Ectodermal cell (in vitro differentiated cells): ENCODE data around the gene HYOU1.
"Not testable (repeated sequence)": the region's sequence is repeated elsewhere in the genome, so short reads cannot be mapped to it uniquely, and the experiment has no call there.

ENCODE experiments used
- H3K27ac ChIP-seq: 2 replicates; pipeline ENCODE4 v1.7.0; 2013; ENCODE audit warnings: mild to moderate bottlenecking, low read depth, low read length; ENCODE audit not compliant: insufficient read depth, poor library complexity, severe bottlenecking
- H3K27me3 ChIP-seq: 2 replicates; pipeline ENCODE4 v1.7.0; 2013; ENCODE audit warnings: mild to moderate bottlenecking, low read length; ENCODE audit not compliant: insufficient read depth, control insufficient read depth, poor library complexity, severe bottlenecking
- H3K36me3 ChIP-seq: one replicate; pipeline ENCODE4 v1.7.0; 2013; ENCODE audit warnings: low read length; ENCODE audit not compliant: control insufficient read depth, insufficient read depth
- H3K4me1 ChIP-seq: one replicate; pipeline ENCODE4 v1.7.0; 2013; ENCODE audit warnings: low read length; ENCODE audit not compliant: control insufficient read depth, insufficient read depth
- H3K4me3 ChIP-seq: 2 replicates; pipeline ENCODE4 v1.7.0; 2013; ENCODE audit warnings: low read depth, low read length, control low read depth; ENCODE audit not compliant: insufficient read depth
- H3K9me3 ChIP-seq: 2 replicates; pipeline ENCODE4 v1.7.0; 2013; ENCODE audit warnings: mild to moderate bottlenecking, low read length, moderate library complexity; ENCODE audit not compliant: control insufficient read depth
- WGBS, 2 experiments: methylation state at CpG; one replicate each; pipeline ENCODE4 v1.1.7; 2013; ENCODE audit warnings: missing lambda C conversion rate in 2 of 2; 5-methylcytosine and 5-hydroxymethylcytosine counted together

HYOU1 gene

DNA sequence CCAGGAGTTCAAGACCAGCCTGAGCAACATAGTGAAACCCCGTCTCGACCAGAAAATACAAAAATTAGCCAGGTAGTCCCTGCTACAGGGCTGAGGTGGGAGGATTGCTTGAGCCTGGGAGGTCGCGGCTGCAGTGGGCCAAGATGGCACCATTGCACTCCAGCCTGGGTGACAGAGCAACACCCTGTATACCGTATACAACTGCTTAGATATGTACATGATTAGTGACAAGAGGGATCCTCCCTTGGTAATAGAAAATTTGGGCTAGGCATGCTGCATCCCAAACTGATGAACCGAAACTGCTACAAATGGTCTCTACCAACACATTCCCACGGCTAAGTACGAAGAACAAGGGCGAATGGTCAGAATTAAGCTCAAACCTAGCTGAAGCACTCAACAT, 14.1 kb downstream of the HYOU1 start:
- Histone ChIP-seq H3K36me3 (peaks cover 19% of the 10 kb centered on the region), H3K27me3 (no peaks in the 10 kb centered on the region), H3K9me3 (no peaks in the 10 kb centered on the region), H3K27ac (no peak overlapping the region), H3K4me3 (no peak overlapping the region), H3K4me1 (peaks cover 5% of the 10 kb centered on the region)
- 89 to 90% methylated on average over 9 of the region's 9 CpGs for WGBS, 2 experiments

DNA sequence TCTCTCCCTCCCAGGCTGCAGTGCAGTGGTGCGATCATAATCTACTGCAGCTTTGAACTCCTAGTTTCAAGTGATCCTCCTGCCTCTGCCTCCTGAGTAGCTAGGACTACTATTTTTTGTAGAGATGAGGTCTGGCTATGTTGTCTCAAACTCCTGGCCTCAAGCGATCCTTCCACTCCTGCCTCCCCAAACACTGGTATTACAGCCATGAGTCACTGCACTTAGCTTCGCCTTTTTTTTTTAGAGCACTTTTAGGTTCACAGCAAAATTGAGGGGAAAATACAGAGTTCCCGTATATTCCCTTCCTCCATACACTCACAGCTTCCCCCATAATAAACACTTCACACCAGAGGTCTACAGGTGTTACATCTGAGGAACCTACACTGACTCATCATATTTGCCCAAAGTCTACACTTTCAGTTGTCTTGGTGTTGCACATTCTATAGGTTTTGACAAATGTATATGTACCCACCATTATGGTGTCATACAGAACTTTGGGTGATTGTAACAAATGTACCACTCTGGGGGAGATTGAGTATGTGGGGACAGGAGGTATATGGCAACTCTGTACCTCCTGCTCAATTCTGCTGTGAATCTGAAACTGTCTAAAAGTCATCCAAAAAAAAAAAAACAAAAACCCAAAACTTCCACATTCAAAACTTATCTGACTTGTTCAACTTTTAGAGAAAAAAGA, 15.0 kb downstream of the HYOU1 start:
- Histone ChIP-seq H3K4me3 (no peak overlapping the region), H3K27me3 (no peaks in the 10 kb centered on the region), H3K36me3 (peaks cover 11% of the 10 kb centered on the region), H3K4me1 (peaks cover 5% of the 10 kb centered on the region), H3K9me3 (no peaks in the 10 kb centered on the region), H3K27ac (no peak overlapping the region)
- WGBS, 2 experiments = 92 to 95% methylated on average over 4 of the region's 4 CpGs

DNA sequence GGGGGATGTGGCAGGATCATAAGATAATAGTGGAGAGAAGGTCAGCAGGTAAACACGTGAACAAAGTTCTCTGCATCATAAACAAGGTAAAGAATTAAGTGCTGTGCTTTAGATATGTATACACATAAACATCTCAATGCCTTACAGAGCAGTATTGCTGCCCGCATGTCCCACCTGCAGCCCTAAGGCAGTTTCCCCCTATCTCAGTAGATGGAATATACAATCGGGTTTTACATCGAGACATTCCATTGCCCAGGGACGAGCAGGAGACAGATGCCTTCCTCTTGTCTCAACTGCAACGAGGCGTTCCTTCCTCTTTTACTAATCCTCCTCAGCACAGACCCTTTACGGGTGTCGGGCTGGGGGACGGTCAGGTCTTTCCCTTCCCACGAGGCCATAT, 17.5 kb downstream of the HYOU1 start:
- 51 to 62% methylated on average over 8 to 11 of the region's 11 CpGs for WGBS, 2 experiments
- H3K4me3 ChIP-seq, H3K36me3 ChIP-seq, H3K9me3 ChIP-seq, H3K4me1 ChIP-seq, H3K27ac ChIP-seq, H3K27me3 ChIP-seq: not testable (repeated sequence)

DNA sequence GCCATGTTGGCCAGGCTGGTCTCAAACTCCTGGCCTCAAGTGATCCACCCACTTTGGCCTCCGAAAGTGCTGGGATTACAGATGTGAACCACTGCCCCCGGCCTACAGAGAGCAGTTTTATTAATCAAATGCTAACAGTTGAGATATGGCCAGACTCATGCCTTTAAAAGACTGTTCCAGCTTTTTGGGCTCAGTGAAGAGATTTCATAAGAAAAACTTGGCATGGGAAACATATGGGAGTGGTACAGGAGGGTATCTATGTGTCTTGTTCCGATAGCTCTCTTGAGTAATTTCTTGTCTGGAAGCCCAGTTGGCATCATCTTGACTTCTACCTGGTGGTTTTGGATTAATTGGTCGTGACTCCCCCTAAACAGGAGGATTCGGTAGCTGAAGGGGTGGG, 18.1 kb downstream of the HYOU1 start:
- Histone ChIP-seq H3K4me3 (no peak overlapping the region), H3K4me1 (peaks cover 5% of the 10 kb centered on the region), H3K27me3 (no peaks in the 10 kb centered on the region), H3K36me3 (no peaks in the 10 kb centered on the region), H3K9me3 (no peaks in the 10 kb centered on the region), H3K27ac (no peak overlapping the region)
- 91 to 94% methylated on average over 5 of the region's 5 CpGs for WGBS, 2 experiments

DNA sequence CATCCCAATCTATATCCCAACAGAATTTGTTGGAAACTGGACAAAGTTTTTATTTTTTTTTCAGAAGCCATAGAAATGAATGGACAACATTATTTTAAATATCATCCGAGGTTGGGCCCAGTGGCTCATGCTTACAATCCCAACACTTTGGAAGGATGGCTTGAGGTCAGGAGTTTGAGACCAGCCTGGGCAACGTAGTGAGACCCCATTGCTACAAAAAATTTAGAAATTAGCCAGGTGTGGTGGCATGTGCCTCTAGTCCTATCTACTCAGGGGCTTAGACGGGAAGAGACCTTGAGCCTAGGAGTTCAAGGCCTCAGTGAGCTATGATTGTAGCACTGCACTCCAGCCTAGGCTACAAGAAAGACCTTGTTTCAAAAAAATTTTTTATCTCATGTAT, 22.2 kb downstream of the HYOU1 start:
- H3K27me3 ChIP-seq = no peaks in the 10 kb centered on the region
- H3K4me3 ChIP-seq = no peak overlapping the region
- peaks cover 6% of the 10 kb centered on the region for H3K4me1 ChIP-seq
- WGBS, 2 experiments = 85 to 91% methylated on average over 3 of the region's 3 CpGs
- H3K27ac ChIP-seq = no peak overlapping the region
- H3K36me3 ChIP-seq = no peaks in the 10 kb centered on the region
- H3K9me3 ChIP-seq = no peaks in the 10 kb centered on the region

DNA sequence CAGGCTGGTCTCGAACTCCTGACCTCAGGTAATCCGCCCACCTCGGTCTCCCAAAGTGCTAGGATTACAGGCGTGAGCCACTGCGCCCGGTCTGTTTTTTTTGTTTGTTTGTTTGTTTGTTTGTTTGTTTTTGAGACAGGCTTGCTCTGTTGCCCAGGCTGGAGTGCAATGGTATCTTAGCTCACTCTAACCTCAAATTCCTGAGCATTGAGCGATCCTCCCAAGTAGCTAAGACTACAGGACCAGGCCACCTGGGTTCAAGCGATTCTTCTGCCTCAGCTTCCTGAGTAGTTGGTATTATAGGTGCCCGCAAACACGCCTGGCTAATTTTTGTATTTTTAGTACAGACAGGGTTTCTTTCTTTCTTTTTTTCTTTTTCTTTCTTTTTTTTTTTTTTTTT, 23.6 kb downstream of the HYOU1 start:
- not testable (repeated sequence) for H3K36me3 ChIP-seq, H3K27ac ChIP-seq, H3K9me3 ChIP-seq, H3K27me3 ChIP-seq, H3K4me3 ChIP-seq
- WGBS, 2 experiments = 89 to 94% methylated on average over 8 to 10 of the region's 10 CpGs
- H3K4me1 ChIP-seq = peaks cover 15% of the 10 kb centered on the region

DNA sequence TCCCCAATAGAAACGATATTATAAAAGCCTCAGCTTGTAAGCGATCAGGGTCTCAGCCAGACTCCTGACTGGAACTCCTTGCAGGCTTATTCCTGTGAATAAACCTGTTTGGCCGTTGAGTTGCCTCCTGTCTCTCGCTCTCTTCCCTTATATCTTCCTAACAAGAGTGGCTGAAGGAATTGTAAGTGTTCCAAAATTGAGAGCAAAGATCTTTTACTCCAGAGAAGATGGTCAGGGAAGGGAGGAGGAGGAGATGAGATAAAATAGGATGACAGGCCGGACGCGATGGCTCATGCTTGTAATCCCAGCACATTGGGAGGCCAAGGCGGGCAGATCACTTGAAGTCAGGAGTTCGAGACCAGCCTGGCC, 25.1 kb downstream of the HYOU1 start:
- Histone ChIP-seq H3K27me3 (no peaks in the 10 kb centered on the region), H3K36me3 (peaks cover 8% of the 10 kb centered on the region), H3K9me3 (no peaks in the 10 kb centered on the region), H3K4me3 (no peak overlapping the region), H3K27ac (no peak overlapping the region), H3K4me1 (peaks cover 16% of the 10 kb centered on the region)
- WGBS, 2 experiments = 89 to 93% methylated on average over 9 of the region's 9 CpGs

DNA sequence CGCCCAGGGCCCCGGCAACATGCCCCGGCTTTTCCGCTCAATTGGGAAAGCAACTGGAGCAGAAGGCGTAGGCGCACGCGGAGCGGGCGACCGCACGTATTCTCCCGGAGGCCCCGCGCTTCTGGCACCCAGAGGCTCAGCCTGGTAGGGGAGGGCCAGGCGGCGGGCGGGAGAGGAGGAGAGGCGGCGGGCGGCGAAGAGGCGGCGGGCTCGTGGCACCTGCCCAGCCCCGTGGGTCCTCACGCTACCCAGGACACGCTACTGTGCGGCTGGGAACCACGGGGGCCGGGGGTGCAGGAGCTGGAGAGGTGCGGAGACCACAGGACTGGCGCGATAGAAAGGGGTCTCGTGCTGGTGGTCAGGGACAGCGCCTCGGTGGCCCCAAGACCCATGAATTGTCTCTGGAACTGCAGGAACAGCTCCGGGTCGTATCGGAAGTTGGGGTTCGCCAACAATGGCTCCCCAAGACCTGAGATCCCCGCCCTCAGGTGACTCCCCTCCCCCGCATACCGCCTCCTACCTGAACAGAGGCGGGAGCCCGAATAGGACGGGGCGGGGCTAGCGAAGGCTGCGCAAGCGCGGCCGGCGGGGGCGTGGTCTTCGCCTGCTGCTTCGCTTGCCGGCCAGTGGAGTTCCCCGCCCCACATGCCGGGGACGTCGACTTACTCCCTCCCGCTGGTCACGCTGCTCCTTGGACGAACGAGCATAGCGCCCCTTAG, 26.5 kb downstream of the HYOU1 start, which contains the start of gene SLC37A4:
Gene SLC37A4 (minus strand): TSS at position 549 of the 719 bp plus-strand sequence.
- Histone ChIP-seq H3K4me1 (peaks cover 16% of the 10 kb centered on the region), H3K9me3 (no peaks in the 10 kb centered on the region), H3K27ac (no peak within 1 kb of the TSS), H3K27me3 (no peaks in the 10 kb centered on the region), H3K36me3 (peaks cover 8% of the 10 kb centered on the region), H3K4me3 (peak within 1 kb of the TSS; percentile 60)
- 0% methylated on average over 67 of the region's 67 CpGs for WGBS, 2 experiments

DNA sequence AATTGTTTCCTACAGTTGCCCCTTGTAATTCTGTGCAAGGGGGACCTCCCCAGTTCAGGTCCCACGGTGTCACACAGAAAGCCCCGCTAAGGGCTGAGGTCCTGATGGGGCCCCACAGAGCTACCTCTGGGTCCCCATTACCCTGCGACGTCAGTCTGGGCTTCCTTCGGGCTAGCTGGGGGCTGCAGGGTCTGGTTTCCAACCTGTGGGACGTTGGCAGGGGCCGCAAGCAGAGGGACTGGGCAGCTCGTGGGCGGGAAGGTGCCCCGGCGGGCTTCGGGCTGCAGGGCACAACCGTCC, 27.0 kb downstream of the HYOU1 start:
- 2% methylated on average over 13 of the region's 13 CpGs for WGBS, 2 experiments

DNA sequence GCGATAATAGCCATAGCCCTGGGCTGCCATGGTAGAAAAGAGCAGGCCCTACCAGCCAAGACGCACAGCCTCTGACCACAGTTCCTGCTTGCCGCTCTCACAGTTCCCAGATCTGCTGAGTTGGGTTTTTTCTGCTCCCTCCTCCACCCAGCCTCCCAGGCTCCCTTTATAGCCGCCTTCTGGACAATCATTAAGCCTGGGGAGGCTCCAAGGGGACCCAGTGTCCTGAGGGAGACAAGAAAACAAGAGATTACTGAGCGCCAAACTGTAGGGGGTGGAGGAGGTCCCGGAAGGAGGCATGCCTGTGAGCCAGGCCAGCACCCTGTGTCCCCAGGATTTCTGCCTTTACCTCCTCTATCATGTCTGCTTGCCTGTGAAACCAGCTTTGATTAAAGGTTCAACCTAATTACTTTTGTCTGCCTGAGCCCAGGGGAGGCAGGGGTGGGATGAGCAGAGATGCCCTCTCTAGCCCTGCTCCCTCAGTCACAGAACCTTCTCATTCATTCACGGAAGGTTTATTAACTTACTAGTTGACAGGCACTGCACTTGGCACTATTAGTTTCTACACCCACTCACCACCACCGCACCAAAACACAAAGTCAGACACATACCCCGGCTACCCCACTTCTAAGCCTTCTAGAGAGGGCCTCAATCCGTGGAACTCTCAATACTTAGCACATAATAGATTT, 27.5 kb downstream of the HYOU1 start:
- 40% methylated on average over 10 of the region's 10 CpGs for WGBS, 2 experiments
- peak overlapping the region; percentile 60 for H3K4me3 ChIP-seq
- H3K27ac ChIP-seq = no peak overlapping the region
- no peaks in the 10 kb centered on the region for H3K9me3 ChIP-seq
- peaks cover 16% of the 10 kb centered on the region for H3K4me1 ChIP-seq
- no peaks in the 10 kb centered on the region for H3K27me3 ChIP-seq
- H3K36me3 ChIP-seq = peaks cover 8% of the 10 kb centered on the region

More for the DNA sequence above, 27.0 kb downstream of the HYOU1 start:
- H3K36me3 ChIP-seq = peaks cover 8% of the 10 kb centered on the region
- no peaks in the 10 kb centered on the region for H3K9me3 ChIP-seq
- H3K27me3 ChIP-seq = no peaks in the 10 kb centered on the region
- H3K27ac ChIP-seq = no peak overlapping the region
- peak overlapping the region; percentile 60 for H3K4me3 ChIP-seq
- peaks cover 16% of the 10 kb centered on the region for H3K4me1 ChIP-seq
